ENCODE measurements around the gene SEZ6L.

GRCh38 chr22:26316732-26317285 is 147.5 kb downstream of the SEZ6L start:
- TF ChIP-seq RAD21 (IDR thresholded peaks at IDR 0.05; ENCODE audit: low read depth), result no peak
- no peak for TF ChIP-seq SP1 (IDR thresholded peaks at IDR 0.05; ENCODE audit: low read depth)
- TF ChIP-seq CTCF (IDR thresholded peaks at IDR 0.05 in 2 of 3, conservative IDR thresholded peaks at IDR 0.05 in 1 of 3; ENCODE audit: borderline replicate concordance in 1 of 3, insufficient read depth in 1 of 3, low read depth in 2 of 3, low read length in 2 of 3), result no peak

All from HCT116 (cell line).